GM18861 (cell line): ENCODE measurements around the gene HERPUD1.
"Not testable (repeated sequence)": the region's sequence is repeated elsewhere in the genome, so short reads cannot be mapped to it uniquely, and the experiment has no call there.

Experiments used
- ATAC-seq: cut with Tn5 transposase; IDR thresholded peaks from one replicate; pipeline ENCODE4 v1.9.1; 2021; ENCODE audit not compliant: unreplicated experiment

Gene HERPUD1

DNA sequence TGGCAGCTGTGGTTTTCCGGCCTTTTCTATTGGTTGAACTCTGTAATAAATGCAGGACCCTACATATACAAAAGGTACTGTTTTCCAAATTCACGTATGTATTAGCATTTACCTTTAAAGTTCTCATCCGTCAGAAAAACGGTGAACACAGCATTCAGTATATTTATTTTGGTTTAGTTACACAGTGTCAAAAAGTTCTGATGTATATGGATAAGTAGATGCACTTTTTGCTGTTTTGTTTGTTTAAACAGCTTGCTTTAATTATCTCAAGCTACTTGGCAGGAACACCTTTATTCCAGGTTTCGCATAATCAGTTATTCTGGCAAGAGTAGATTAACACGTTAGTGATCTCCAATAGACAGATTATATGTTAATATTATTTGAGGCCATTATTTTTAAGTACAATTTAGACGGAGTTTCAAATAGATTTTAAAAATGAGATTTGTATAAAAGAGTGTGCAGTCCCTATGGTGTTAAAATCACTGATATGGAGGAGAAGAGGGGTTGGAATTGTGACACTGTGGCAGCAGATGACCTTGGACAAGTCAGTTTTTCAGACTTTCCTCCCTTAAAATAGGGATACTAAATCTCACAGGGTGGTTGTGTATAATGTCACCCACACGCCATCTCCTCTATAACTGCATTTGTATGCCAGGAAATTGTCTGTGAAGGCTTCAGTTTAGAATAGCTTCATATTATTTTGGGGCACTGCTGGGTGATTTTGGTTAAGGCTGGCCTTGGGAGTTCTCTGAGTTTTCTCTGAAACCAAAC is 2.1 kb downstream of the HERPUD1 start:
- no peak for ATAC-seq

DNA sequence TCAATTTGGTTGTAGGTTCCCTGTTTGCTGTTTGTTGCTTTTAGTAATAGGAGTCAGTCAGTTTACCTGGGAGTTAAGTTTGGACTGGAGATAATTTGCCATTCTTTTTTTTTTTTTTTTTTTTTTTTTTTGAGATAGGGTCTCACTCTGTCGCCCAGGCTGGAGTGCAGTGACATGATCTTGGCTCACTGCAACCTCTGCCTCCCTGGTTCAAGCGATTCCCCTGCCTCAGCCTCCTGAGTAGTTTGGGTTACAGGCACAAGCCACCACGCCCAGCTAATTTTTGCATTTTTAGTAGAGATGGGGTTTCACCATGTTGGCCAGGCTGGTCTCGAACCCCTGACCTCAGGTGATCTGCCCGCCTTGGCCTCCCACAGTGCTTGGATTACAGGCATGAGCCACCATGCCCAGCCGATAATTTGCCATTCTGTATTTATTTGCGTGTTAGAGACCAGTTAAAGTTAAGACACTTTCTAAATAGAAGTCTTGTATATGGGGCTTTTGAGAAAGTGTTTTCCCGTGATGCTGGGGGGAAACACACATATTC is 2.7 kb downstream of the HERPUD1 start:
- not testable (repeated sequence) for ATAC-seq

DNA sequence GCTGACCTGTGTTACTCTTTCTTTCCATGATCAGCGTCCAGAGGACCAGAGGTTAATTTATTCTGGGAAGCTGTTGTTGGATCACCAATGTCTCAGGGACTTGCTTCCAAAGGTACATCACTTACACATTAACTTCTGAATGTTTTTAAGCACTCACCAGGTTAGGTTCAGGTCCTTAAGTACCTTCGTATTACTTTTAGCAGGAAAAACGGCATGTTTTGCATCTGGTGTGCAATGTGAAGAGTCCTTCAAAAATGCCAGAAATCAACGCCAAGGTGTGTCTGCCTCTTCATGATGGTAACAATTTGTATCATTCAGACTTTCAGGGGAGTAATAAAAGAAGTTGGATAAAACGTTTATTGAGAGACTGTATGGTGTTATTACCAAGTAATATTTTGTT is 3.3 kb downstream of the HERPUD1 start:
- ATAC-seq = no peak

DNA sequence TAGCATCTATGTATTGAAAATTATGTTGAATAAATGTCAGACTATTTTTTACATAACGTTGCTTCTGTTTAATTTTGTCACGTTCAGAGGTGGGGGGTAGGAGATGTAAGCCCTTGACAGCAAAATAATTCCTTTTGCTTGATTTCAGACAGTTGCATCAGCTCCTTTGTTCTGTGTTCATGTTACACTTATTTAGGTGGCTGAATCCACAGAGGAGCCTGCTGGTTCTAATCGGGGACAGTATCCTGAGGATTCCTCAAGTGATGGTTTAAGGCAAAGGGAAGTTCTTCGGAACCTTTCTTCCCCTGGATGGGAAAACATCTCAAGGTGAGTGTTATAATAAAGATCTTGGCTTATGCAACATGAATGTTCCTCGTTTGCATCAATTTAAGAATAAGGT is 4.5 kb downstream of the HERPUD1 start:
- ATAC-seq = no peak

DNA sequence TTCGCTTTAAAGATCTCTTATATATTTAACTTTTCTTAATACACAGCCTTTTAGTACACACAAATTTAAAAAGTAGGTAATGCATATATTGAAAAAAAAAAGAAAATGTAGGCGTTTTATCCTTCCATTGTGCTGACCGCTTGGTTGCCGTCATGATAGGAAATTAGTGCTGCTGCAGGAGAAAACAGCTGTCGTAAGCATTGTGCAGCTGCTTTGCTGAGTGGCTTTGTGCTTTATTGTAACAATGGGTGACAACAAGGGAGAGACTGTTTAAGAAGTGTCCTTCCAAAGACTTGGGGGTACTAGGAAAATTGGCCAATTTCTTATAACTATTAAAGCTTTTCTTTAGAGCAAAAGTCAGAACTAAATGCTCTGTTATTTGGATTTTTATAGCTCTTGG is 5.0 kb downstream of the HERPUD1 start:
- ATAC-seq = no peak

DNA sequence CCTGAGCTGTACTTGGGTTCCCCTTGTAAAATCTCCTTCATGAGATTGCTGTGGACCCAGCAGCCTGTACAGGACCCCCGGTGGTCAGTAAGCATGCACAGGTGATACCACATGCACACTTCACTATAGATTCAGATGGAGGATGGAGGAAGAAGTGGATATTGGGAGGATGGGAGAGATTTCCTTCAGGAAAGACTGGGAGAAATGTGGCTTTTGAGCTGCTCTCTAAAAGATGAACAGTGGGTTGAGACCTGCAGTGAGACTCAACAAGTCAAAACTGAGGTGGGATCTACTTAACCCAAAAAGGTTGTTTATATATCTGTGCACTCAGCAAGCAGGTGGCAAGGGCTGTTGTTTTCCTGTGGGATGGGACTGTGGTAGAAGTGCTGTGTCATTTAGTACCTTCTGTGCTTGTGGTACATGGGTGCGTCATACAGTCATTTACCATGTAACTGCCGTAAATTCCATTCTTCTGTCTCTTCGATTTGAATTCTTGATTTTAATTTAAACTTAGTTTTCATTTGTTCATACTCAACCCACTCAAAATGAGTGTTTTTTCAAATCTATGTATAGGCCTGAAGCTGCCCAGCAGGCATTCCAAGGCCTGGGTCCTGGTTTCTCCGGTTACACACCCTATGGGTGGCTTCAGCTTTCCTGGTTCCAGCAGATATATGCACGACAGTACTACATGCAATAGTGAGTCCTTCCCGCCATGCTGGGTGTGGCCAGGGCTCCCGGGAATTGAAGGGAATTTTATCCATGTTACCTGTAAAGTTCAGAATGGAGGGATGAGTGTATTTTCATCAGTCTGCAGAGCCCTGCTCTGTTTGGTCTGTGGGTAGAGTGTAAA is 6.9 kb downstream of the HERPUD1 start:
- ATAC-seq = no peak

DNA sequence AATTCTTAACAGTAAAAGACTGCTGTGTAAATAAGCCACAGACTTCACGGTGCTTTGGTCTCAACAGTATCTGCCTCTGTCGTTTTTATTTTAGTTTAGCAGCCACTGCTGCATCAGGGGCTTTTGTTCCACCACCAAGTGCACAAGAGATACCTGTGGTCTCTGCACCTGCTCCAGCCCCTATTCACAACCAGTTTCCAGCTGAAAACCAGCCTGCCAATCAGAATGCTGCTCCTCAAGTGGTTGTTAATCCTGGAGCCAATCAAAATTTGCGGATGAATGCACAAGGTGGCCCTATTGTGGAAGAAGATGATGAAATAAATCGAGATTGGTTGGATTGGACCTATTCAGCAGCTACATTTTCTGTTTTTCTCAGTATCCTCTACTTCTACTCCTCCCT is 7.9 kb downstream of the HERPUD1 start:
- ATAC-seq = no peak

DNA sequence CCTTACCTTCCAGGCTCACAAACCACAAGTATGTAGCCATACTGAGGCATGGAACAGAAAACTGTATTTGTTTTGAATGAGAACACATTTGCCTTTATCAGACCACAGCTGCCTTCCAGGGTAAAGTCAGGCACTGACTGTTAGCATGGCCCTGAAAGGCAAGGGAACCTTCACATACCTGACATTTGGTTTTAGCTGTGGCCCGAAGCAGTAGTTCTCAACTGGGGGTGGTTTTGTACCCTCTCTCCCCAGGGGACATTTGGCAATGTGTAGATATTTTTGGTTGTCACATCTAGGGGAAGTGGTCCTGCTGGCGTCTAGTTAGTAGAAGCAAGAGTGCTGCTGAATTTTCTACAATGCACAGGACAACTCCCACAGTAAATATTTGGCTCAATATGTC is 9.2 kb downstream of the HERPUD1 start:
- no peak for ATAC-seq

DNA sequence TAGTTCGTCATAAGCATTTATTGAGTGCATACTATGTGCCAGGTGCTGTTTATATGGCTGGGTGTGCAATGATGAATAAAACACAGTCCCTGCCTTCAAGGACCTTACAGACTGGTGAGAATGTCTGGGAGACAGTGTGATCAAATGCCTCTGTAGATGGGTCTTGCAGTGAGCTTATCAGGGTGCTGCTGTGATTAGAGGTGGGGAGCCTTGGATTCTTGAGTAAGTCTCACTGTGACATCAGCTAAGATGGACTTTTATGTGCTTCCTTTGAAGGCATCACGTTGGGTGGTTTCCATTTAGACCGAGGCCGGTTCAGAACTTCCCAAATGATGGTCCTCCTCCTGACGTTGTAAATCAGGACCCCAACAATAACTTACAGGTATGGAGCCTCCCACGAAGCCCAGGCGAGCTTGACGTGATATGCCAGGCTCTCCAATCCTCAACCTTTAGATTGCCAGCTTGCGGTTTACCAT is 10.0 kb downstream of the HERPUD1 start:
- no peak for ATAC-seq

DNA sequence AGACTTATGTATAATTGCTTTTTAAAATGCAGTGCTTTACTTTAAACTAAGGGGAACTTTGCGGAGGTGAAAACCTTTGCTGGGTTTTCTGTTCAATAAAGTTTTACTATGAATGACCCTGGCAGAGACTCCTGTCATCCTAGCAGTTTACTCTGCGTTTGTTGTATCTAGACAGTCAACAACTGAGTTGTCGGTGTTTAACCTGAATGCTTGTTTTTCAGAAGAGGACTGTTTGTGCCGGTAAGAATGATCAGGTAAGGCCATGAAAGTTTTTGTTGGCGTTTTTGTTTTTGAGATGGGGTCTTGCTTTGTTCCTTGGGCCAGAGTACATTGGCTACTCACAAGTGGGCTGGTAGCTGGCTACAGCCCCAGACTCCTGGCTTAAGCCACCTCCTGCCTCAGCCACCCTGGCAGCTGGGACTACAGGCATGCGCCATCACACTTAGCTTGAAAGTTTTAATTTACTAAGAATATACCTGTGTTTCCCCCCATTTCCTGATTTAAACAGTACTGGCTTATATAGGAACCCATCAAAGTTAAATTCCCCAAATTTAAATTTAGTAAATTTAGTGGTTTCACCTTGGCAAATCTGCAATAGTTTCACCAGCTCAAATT is 11.9 kb downstream of the HERPUD1 start:
- no peak for ATAC-seq

DNA sequence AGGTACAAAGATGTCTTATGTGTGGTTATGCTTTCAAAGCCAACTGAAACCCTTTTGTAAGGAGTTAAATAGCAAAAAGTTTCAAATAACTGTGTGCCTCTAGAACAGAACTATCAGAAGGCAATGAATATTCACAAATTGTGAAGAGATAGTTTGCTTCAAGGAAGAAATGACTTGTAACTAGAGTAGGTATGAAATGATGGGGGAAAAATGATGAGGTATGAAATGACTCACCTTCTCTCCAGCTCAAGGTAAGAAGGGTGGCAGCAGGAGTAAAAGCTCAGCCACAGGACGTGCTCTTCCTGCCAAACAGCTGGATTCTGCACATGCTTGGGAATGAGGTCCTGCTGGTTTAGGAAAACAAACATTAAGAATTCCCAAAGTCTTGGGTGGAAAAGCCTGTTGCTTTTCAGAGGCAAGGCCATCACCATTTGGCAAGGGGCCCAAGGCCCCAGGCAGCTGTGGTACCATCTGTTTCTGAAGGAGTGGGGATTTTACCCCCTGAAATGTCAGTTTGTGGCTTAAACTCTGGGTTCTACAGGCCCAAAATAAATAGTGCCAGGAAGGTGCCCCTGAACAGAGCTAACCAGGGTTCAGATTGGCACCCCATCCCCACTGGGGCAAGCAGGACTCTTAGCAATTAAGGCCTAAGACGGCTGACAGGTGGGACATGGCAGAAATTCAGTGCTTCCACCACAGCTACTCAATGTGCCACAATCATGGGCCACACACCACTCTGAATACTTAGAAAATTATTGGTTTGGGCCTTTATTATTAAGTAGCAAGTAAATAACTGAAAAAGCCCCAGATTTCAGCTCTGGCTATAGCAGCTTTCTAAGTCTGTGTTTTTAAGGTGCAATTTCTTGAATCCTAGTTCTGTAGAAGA is 13.3 kb downstream of the HERPUD1 start:
- peak; percentile 41 for ATAC-seq

DNA sequence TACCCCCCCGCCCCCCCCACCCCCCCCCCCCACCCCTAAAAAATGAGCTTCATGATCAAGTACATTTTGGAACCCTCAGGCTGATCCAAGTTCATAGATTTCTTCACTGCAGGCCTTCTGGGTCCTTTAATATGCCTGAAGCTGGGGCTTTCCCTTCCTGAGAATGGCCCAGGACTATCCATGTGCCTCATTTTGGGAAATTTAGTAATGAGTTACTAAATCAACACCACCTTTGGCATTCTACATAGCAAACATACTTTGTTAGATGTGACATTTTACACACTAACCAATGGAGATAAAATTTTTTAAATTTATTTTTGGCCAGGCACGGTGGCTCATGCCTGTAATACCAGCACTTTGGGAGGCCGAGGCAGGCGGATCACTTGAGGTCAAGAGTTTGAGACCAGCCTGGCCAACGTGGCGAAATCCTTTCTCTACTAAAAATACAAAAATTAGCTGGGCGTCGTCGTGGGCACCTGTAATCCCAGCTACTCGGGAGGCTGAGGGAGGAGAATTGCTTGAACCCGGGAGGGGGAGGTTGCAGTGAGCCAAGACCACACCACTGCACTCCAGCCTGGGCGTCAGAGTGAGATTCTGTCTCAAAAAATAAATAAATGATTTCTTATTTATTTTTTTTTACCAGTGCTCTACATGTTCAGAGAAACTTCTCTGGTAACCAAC is 14.0 kb downstream of the HERPUD1 start:
- ATAC-seq = no peak

DNA sequence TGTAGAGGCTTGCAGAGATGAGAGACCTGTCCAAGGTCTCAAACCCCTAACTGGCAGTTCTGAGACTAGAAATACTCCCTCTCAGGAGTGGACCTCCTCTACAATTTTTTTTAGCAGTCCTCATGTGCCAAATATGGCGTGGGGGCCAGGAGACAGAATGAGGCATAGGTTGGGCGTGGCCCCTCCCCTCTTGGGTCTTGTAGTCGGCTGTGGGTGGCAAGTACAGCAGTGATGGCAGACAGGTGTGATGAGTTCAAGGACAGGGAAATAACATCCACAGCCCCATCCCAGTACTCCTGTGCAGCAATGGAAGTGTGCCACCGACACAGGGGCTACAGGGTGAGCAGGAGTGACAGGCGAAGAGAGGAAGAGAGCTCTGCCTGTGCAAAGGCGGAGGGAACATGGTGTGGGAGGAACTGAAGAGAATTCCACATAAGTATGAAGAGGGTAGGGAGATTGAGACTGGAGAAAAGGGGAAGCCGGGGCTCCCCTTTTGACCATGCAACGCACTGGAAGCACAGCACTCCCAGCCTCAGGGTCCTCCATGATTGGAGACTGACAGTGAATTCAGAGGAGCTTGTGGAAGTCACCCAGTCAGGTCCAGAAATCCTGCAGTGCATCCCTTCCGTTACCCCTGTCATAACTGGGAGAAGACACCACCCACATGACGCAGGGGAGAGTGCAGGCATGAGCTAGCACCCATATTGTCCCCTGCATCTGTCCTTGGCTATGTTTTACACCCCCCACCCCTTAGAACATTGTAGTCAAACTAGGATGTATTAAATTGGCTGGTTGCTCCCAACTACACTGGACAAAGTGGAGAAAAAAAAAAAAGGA is 15.0 kb downstream of the HERPUD1 start:
- no peak for ATAC-seq

DNA sequence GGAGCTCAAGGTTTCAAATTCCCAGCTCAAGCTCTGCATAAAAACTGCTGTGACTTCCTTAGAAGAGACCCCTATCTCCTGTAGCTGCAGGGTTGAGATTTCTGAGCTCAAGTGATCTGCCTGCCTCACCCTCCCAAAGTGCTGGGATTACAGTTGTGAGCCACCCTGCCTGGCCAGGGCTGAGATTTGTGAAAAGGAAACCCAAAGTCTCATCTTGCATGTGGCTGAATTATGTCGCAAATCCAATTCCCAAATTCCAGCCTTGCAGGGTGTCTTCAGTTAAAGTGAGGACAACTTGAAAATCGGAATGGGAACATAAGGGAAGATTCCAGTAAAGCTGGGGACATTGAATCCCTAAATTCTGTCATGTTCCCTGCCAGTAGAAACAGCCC is 15.7 kb downstream of the HERPUD1 start:
- no peak for ATAC-seq

DNA sequence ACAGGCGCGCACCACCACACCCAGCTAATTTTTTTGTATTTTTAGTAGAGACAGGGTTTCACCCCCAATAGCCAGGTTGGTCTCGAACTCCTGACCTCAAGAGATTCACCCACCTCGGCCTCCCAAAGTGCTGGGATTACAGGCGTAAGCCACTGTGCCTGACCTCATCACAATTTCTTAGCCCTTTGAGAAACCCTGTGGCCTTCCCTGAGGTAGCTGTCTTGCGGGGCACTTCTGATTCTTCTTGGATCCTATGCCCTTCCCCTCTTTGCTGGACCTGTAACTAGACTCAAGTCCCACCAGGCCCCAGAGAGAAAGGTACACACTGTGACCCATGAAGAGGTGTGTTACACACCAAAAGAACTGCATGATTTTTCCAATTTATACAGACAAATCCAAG is 16.3 kb downstream of the HERPUD1 start:
- no peak for ATAC-seq

DNA sequence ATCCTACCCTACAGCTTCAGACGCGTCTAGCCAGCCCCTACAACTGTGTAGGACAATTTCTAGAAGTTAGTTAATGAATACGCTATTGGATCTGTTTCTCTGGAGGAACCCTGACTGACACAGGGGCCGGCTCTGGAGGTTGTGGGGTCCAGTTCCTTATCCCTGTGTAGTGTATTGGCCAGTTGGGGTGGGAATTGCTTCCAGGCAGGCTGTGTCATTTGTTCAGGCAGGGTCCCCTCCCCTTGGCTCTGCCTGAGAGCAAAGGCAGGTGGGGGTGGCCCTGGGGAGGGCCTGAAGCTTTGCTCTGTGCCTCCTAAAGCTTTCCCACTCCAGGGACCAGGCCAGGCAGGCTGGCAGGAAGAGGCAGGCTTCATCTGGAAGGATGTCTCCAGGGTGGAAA is 18.1 kb downstream of the HERPUD1 start:
- ATAC-seq = no peak

DNA sequence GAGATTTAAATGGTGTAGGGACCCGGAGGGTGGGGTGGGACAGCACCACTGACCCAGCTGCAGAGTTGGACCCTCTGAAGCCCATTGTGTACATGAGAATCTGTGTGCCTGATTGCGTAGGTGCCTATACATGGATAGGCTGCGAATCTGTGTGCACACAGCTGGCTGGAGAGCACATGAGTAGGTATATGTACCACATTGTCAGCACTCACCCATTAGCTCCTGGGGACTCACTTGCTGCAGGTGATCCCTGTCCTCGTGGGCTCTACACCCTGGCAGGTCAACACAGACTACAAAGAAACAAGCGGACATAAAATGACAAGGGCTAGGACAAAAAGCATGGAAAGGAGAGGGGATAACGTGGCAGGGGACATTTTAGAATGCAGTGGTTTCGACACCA is 18.5 kb downstream of the HERPUD1 start:
- no peak for ATAC-seq

DNA sequence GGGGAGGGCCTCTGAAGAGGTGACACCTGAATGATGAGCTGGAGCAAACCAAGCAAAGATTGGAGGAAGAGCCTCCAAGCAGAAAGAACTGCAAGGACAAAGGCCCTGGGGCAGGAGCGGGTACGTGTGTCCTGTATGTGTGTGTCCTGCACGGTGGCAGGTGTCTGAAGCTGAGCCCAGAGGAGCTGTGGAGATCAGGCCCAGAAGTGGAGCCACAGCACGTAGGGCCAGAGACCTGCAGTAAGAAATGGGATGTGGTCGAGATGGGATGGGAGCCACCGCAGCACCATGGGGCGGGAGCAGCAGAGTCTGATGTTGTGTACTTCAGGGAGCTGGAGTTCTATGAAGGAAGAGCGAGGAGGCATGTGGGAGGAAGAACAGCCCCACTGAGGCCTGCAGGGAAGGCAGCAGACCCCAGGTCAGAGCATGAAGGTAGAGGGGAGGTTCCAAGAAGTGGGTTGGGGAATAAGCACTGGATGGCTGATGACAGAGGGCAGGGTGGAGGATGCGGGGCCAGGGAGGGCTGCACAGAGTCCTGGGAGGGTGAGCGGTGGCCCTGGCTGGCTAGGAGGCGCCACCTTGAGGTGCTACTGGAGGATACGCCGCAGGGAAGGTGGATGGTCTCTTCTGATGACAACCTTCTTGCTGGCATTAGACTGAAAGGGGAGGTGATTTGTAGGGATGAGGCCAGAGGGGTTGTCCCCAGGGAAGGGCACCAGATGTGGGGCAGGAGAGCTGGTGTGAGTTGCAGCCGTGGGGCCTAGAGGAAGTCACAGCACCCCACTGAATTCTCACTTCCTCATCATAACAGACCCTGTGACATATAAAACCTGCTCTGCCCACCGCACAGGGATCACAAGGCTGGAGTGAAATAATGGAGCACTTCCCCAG is 19.2 kb downstream of the HERPUD1 start:
- ATAC-seq = peak; percentile 51
